Measurements from ENCODE around the gene CNGB1.

CNGB1 gene

GRCh38 chr16:57959121-57959520 is 11.8 kb downstream of the CNGB1 start:
- no peak overlapping the region for H3K9ac ChIP-seq (ENCODE audit: low read depth, low read length)
- no peaks in the 10 kb centered on the region for H3K36me3 ChIP-seq (ENCODE audit: insufficient read depth, low read length)
- no peaks in the 10 kb centered on the region for H3K9me3 ChIP-seq (ENCODE audit: control insufficient read depth, insufficient read depth, low read length)
- no peaks in the 10 kb centered on the region; the same call in 1 of the 2 replicates for H3K4me1 ChIP-seq (ENCODE audit: insufficient read depth, low read length)

- no peaks in the 10 kb centered on the region for H3K9me3 ChIP-seq (ENCODE audit: control insufficient read depth, insufficient read depth, low read length)
- no peak overlapping the region for H3K9ac ChIP-seq (ENCODE audit: low read depth, low read length)
- no peaks in the 10 kb centered on the region; the same call in 1 of the 2 replicates for H3K4me1 ChIP-seq (ENCODE audit: insufficient read depth, low read length)
- H3K36me3 ChIP-seq (ENCODE audit: insufficient read depth, low read length), result no peaks in the 10 kb centered on the region
These were observed 12.4 kb downstream of the CNGB1 start for GRCh38 chr16:57958544-57958943.

- Histone ChIP-seq H3K9ac (ENCODE audit: low read depth, low read length) (no peak overlapping the region), H3K36me3 (ENCODE audit: insufficient read depth, low read length) (no peaks in the 10 kb centered on the region)
These were observed 13.1 kb downstream of the CNGB1 start for GRCh38 chr16:57957673-57958392.

GRCh38 chr16:57956924-57957672 is 13.8 kb downstream of the CNGB1 start:
- H3K9me3 ChIP-seq (ENCODE audit: control insufficient read depth, insufficient read depth, low read length), result no peaks in the 10 kb centered on the region
- H3K4me1 ChIP-seq (ENCODE audit: insufficient read depth, low read length), result no peaks in the 10 kb centered on the region; the same call in 1 of the 2 replicates
- H3K36me3 ChIP-seq (ENCODE audit: insufficient read depth, low read length), result no peaks in the 10 kb centered on the region
- H3K9ac ChIP-seq (ENCODE audit: low read depth, low read length), result no peak overlapping the region

More at GRCh38 chr16:57957673-57958392, 13.1 kb downstream of the CNGB1 start:
- Histone ChIP-seq H3K4me1 (ENCODE audit: insufficient read depth, low read length) (no peaks in the 10 kb centered on the region; the same call in 1 of the 2 replicates), H3K9me3 (ENCODE audit: control insufficient read depth, insufficient read depth, low read length) (no peaks in the 10 kb centered on the region)

GRCh38 chr16:57956270-57956808 is 14.6 kb downstream of the CNGB1 start:
- H3K9ac ChIP-seq (ENCODE audit: low read depth, low read length), result no peak overlapping the region
- H3K4me1 ChIP-seq (ENCODE audit: insufficient read depth, low read length), result no peaks in the 10 kb centered on the region; the same call in 1 of the 2 replicates
- H3K36me3 ChIP-seq (ENCODE audit: insufficient read depth, low read length), result no peaks in the 10 kb centered on the region
- H3K9me3 ChIP-seq (ENCODE audit: control insufficient read depth, insufficient read depth, low read length), result no peaks in the 10 kb centered on the region

- Histone ChIP-seq H3K4me1 (ENCODE audit: insufficient read depth, low read length) (no peaks in the 10 kb centered on the region; the same call in 1 of the 2 replicates), H3K36me3 (ENCODE audit: insufficient read depth, low read length) (no peaks in the 10 kb centered on the region), H3K9ac (ENCODE audit: low read depth, low read length) (no peak overlapping the region), H3K9me3 (ENCODE audit: control insufficient read depth, insufficient read depth, low read length) (no peaks in the 10 kb centered on the region)
These were observed 15.2 kb downstream of the CNGB1 start for GRCh38 chr16:57955572-57956188.

- no peaks in the 10 kb centered on the region for H3K36me3 ChIP-seq (ENCODE audit: insufficient read depth, low read length)
- H3K9me3 ChIP-seq (ENCODE audit: control insufficient read depth, insufficient read depth, low read length), result no peaks in the 10 kb centered on the region
- no peak overlapping the region for H3K9ac ChIP-seq (ENCODE audit: low read depth, low read length)
- no peaks in the 10 kb centered on the region; the same call in 1 of the 2 replicates for H3K4me1 ChIP-seq (ENCODE audit: insufficient read depth, low read length)
These were observed 17.1 kb downstream of the CNGB1 start for GRCh38 chr16:57953857-57954256.

- no peaks in the 10 kb centered on the region for H3K9me3 ChIP-seq (ENCODE audit: control insufficient read depth, insufficient read depth, low read length)
- no peak overlapping the region for H3K9ac ChIP-seq (ENCODE audit: low read depth, low read length)
- H3K36me3 ChIP-seq (ENCODE audit: insufficient read depth, low read length), result no peaks in the 10 kb centered on the region
- H3K4me1 ChIP-seq (ENCODE audit: insufficient read depth, low read length), result no peaks in the 10 kb centered on the region; the same call in 1 of the 2 replicates
These were observed 18.0 kb downstream of the CNGB1 start for GRCh38 chr16:57952909-57953308.

- no peaks in the 10 kb centered on the region for H3K36me3 ChIP-seq (ENCODE audit: insufficient read depth, low read length)
- no peaks in the 10 kb centered on the region for H3K4me1 ChIP-seq (ENCODE audit: insufficient read depth, low read length)
- H3K9me3 ChIP-seq (ENCODE audit: control insufficient read depth, insufficient read depth, low read length), result no peaks in the 10 kb centered on the region
- no peak overlapping the region for H3K9ac ChIP-seq (ENCODE audit: low read depth, low read length)
These were observed 19.5 kb downstream of the CNGB1 start for GRCh38 chr16:57951204-57951960.

GRCh38 chr16:57950382-57950781 is 20.5 kb downstream of the CNGB1 start:
- Histone ChIP-seq H3K36me3 (ENCODE audit: insufficient read depth, low read length) (no peaks in the 10 kb centered on the region), H3K4me1 (ENCODE audit: insufficient read depth, low read length) (no peaks in the 10 kb centered on the region), H3K9ac (ENCODE audit: low read depth, low read length) (no peak overlapping the region), H3K9me3 (ENCODE audit: control insufficient read depth, insufficient read depth, low read length) (no peaks in the 10 kb centered on the region)

GRCh38 chr16:57949595-57950238 is 21.2 kb downstream of the CNGB1 start:
- H3K36me3 ChIP-seq (ENCODE audit: insufficient read depth, low read length), result no peaks in the 10 kb centered on the region
- no peaks in the 10 kb centered on the region for H3K4me1 ChIP-seq (ENCODE audit: insufficient read depth, low read length)
- no peaks in the 10 kb centered on the region for H3K9me3 ChIP-seq (ENCODE audit: control insufficient read depth, insufficient read depth, low read length)
- H3K9ac ChIP-seq (ENCODE audit: low read depth, low read length), result no peak overlapping the region

GRCh38 chr16:57949013-57949412 is 21.9 kb downstream of the CNGB1 start:
- no peaks in the 10 kb centered on the region for H3K9me3 ChIP-seq (ENCODE audit: control insufficient read depth, insufficient read depth, low read length)
- H3K4me1 ChIP-seq (ENCODE audit: insufficient read depth, low read length), result no peaks in the 10 kb centered on the region
- H3K9ac ChIP-seq (ENCODE audit: low read depth, low read length), result no peak overlapping the region
- H3K36me3 ChIP-seq (ENCODE audit: insufficient read depth, low read length), result no peaks in the 10 kb centered on the region

GRCh38 chr16:57948027-57948426 is 22.9 kb downstream of the CNGB1 start:
- no peaks in the 10 kb centered on the region for H3K9me3 ChIP-seq (ENCODE audit: control insufficient read depth, insufficient read depth, low read length)
- H3K9ac ChIP-seq (ENCODE audit: low read depth, low read length), result no peak overlapping the region
- H3K4me1 ChIP-seq (ENCODE audit: insufficient read depth, low read length), result no peaks in the 10 kb centered on the region
- no peaks in the 10 kb centered on the region for H3K36me3 ChIP-seq (ENCODE audit: insufficient read depth, low read length)
